H1 (cell line): ENCODE data around the gene PTF1A. TPM values are rescaled to one million over a fixed set of nuclear protein-coding genes. Genes with fewer than 3 reads are reported as not detected.
A peak's percentile ranks its signal among the peaks of the same experiment; 100 is the strongest.

Source experiments
- ASH2L ChIP-seq: fragments of 200-600, 300-600 bp; sonication (generic); IDR thresholded peaks from one replicate; pipeline ENCODE4 v1.7.1; 2017; ENCODE audit warnings: low read length
- BCL11A ChIP-seq, 2 experiments: IDR thresholded peaks; one replicate each; pipeline ENCODE4 v1.6.1; 2011; ENCODE audit warnings: low read depth in 2 of 2, low read length in 2 of 2, mild to moderate bottlenecking in 2 of 2
- CHD1 ChIP-seq: IDR thresholded peaks from 2 replicates; pipeline ENCODE4 v1.6.1; 2012; ENCODE audit warnings: low read depth, low read length, improper control_type of control experiment
- E2F6 ChIP-seq: IDR thresholded peaks from 2 replicates; pipeline ENCODE4 v1.6.1; 2012; ENCODE audit warnings: inconsistent platforms
- GABPA ChIP-seq: IDR thresholded peaks from 2 replicates; pipeline ENCODE4 v1.6.1; 2011; ENCODE audit warnings: mild to moderate bottlenecking, low read length, moderate library complexity, borderline replicate concordance; ENCODE audit not compliant: insufficient read depth
- GTF2F1 ChIP-seq: IDR thresholded peaks from 2 replicates; pipeline ENCODE4 v1.6.1; 2012; ENCODE audit warnings: low read depth, low read length, improper control_type of control experiment, borderline replicate concordance
- JUN ChIP-seq: IDR thresholded peaks from 2 replicates; pipeline ENCODE4 v1.6.1; 2011; ENCODE audit warnings: low read depth, mild to moderate bottlenecking, improper control_type of control experiment, low read length
- KDM1A ChIP-seq: fragments of 200-600, 300-600 bp; sonication (generic); IDR thresholded peaks from 2 replicates; pipeline ENCODE4 v1.7.1; 2016; ENCODE audit warnings: mild to moderate bottlenecking, low read length, borderline replicate concordance
- NANOG ChIP-seq: IDR thresholded peaks from 2 replicates; pipeline ENCODE4 v1.6.1; 2011; ENCODE audit warnings: low read length, low read depth, mild to moderate bottlenecking, inconsistent platforms; ENCODE audit not compliant: insufficient read depth, poor library complexity, severe bottlenecking
- RXRA ChIP-seq: IDR thresholded peaks from 2 replicates; pipeline ENCODE4 v1.6.1; 2011; ENCODE audit warnings: low read depth, mild to moderate bottlenecking, low read length, moderate library complexity; ENCODE audit not compliant: insufficient read depth
- SP1 ChIP-seq: IDR thresholded peaks from 2 replicates; pipeline ENCODE4 v1.6.1; 2011; ENCODE audit warnings: low read depth, low read length
- polyA plus RNA-seq, 7 experiments: library from polyadenylated mRNA; depleted of rRNA in 3 of 7; stranded (reverse) in 5 of 7; unstranded in 2 of 7; fragments of >200 nt in 5 of 7; fragments of 200-250 nt in 2 of 7; gene quantifications; 1 replicate in 5 of 7; 2 replicates in 1 of 7; 4 replicates in 1 of 7; pipeline versions ENCODE4 v1.2.1 to v1.2.3, GENCODE V29; 2011 to 2013; ENCODE audit warnings: missing spikeins in 2 of 7, mixed read lengths in 2 of 7
- total RNA-seq: library from RNA; stranded (reverse); fragmentation: NEBNext Ultra II Directional; extraction: Animal tissue kit (Norgen Biotek cat#: 25700); gene quantifications from 2 replicates; pipeline ENCODE4 v1.2.1, GENCODE V29; 2021
- TF ChIP-seq, protein P1 (sequence below): IDR thresholded peaks from 2 replicates; pipeline ENCODE4 v1.6.1; 2011; ENCODE audit warnings: low read depth, mild to moderate bottlenecking, low read length; ENCODE audit not compliant: insufficient read depth

The PTF1A gene
- total and polyA plus RNA-seq, 2 of the 8 experiments (the other 6 are each of a cell fraction or from before 2014, with no cell fraction given), result not detected

DNA sequence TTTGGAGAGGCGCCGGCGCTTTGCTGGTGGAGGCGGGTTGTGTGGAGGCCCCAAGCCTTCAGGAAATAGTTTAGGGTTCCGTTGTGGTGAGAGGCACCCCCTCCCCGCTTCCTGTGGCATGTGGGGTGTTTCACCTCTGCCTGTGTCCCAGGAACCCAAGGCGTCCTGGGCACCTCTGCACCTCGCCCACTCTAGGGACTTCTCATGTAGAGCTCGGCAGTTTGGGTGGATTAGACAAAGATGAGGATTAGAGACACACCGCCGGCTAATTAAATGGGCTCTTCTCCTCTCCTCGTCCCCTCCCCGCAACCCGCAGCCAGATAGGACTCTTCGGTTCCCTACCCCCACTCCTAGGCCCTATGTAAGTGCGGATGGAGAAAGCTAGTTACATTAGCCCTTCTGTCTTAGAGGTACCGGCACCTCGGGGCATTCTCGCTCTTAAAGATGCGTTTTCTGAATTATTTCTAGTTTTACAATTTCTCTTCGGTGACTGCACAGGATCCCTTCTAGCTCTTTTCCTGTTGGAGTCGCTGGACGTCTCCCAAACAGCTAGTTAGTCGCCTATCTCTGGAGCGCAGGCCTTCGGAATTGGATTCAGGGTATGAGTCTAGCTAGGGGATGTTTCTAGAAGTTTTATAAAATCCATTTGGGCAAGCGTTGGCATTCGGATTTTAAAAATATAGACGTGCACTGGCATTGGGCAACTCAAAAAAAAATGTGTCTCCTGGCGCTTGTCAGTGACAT lies 7.8 kb downstream of the PTF1A start (continued):
- TF ChIP-seq E2F6, result no peak
- TF ChIP-seq RXRA, result no peak
- no peak for TF ChIP-seq GTF2F1
- no peak for TF ChIP-seq BCL11A (IDR thresholded peaks at IDR 0.05; ENCODE audit: low read depth in 2 of 2, low read length in 2 of 2)
- 0 out of 2 replicates have a peak, but pooled peaks have one; percentile 8 for TF ChIP-seq SP1
- TF ChIP-seq GABPA, result 0 out of 2 replicates have a peak, but pooled peaks have one; percentile 3
- TF ChIP-seq CHD1, result no peak
- no peak for TF ChIP-seq KDM1A
- no peak for TF ChIP-seq ASH2L
- TF ChIP-seq JUN, result no peak
- TF ChIP-seq, protein P1, sequence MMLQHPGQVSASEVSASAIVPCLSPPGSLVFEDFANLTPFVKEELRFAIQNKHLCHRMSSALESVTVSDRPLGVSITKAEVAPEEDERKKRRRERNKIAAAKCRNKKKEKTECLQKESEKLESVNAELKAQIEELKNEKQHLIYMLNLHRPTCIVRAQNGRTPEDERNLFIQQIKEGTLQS, result no peak
- TF ChIP-seq NANOG, result no peak
